GM13976 (cell line): ENCODE data around the gene NWD2.

Source experiments
- DNase-seq: peaks from one replicate; pipeline ENCODE4 v3.0.0; 2012; ENCODE audit warnings: low spot score
- CTCF ChIP-seq: IDR thresholded peaks from 2 replicates; pipeline ENCODE4 v1.5.1; 2012; ENCODE audit warnings: borderline replicate concordance, mild to moderate bottlenecking; ENCODE audit not compliant: insufficient read depth; ENCODE audit errors: extremely low read depth, missing control alignments, control extremely low read depth
- in situ Hi-C: fragments of 300-500 bp; cut with MboI; formaldehyde crosslinking; loops from one replicate; pipeline ENCODE4 v1.12.0; 2022; ENCODE audit warnings: low sequenced_read_pairs, mixed read lengths, inconsistent platforms; ENCODE audit not compliant: unreplicated experiment

The NWD2 gene

GRCh38 chr4:37422638-37423037, 178.1 kb downstream of the NWD2 start:
- no peak for DNase-seq
- in situ Hi-C loops, result no loop called here
- TF ChIP-seq CTCF, result no peak

GRCh38 chr4:37423310-37423709, 178.8 kb downstream of the NWD2 start:
- DNase-seq, result no peak
- in situ Hi-C loops, result no loop called here
- TF ChIP-seq CTCF, result no peak

- no peak for DNase-seq
- TF ChIP-seq CTCF, result no peak
- in situ Hi-C loops, result no loop called here
Measured at GRCh38 chr4:37424753-37425152, 180.2 kb downstream of the NWD2 start.

- in situ Hi-C loops, result no loop called here
- DNase-seq, result no peak
- no peak for TF ChIP-seq CTCF
Measured at GRCh38 chr4:37425857-37426256, 181.3 kb downstream of the NWD2 start.

- no peak for DNase-seq
- in situ Hi-C loops, result no loop called here
- TF ChIP-seq CTCF, result no peak
Measured at GRCh38 chr4:37427193-37427592, 182.7 kb downstream of the NWD2 start.

- DNase-seq, result no peak
- TF ChIP-seq CTCF, result no peak
- in situ Hi-C loops, result no loop called here
Measured at GRCh38 chr4:37429906-37430305, 185.4 kb downstream of the NWD2 start.
